HEK293 (cell line): ENCODE results near the gene IGF1R.
A peak's percentile ranks its signal among the peaks of the same experiment; 100 is the strongest.
"Not testable (repeated sequence)": the region's sequence is repeated elsewhere in the genome, so short reads cannot be mapped to it uniquely, and the experiment has no call there.

Source experiments
- CTCF ChIA-PET: fragments of 350-600 bp; formaldehyde crosslinking; extraction: SDS; loops from one replicate; lab custom pipeline; 2021; ENCODE audit warnings: antibody characterized with exemption; lab: Yijun Ruan, JAX
- POLR2A ChIA-PET: fragments of 300-600 bp; formaldehyde crosslinking; extraction: SDS; loops from one replicate; lab custom pipeline; 2020; ENCODE audit warnings: antibody characterized with exemption, inconsistent platforms; lab: Yijun Ruan, JAX
- H3K27ac ChIP-seq: fragments of 200-500 bp; sonication (Bioruptor generic); 2 replicates; pipeline ENCODE4 v1.5.1; 2014; ENCODE audit warnings: low read depth, low read length, control low read depth, inconsistent platforms; ENCODE audit errors: extremely low read depth
- H3K36me3 ChIP-seq, 2 experiments: fragments of 200-500 bp in 1 of 2; sonication (Bioruptor generic) in 1 of 2; 1 replicate in 1 of 2; 2 replicates in 1 of 2; pipeline ENCODE4 v1.5.1; 2014 to 2017; ENCODE audit warnings: inconsistent platforms in 2 of 2, low read length in 2 of 2; ENCODE audit not compliant: control insufficient read depth in 2 of 2, insufficient read depth in 1 of 2
- H3K4me1 ChIP-seq: fragments of 200-500 bp; sonication (Bioruptor generic); 2 replicates; pipeline ENCODE4 v1.5.1; 2014; ENCODE audit warnings: mild to moderate bottlenecking, low read length, inconsistent platforms; ENCODE audit not compliant: control insufficient read depth, insufficient read depth
- H3K4me3 ChIP-seq: 2 replicates; pipeline ENCODE4 v1.5.1; 2011; ENCODE audit warnings: low read depth, mild to moderate bottlenecking, control low read depth, low read length, moderate library complexity
- H3K9me3 ChIP-seq: fragments of 200-500 bp; sonication (Bioruptor generic); 2 replicates; pipeline ENCODE4 v1.5.1; 2014; ENCODE audit warnings: low read depth, low read length, inconsistent platforms; ENCODE audit not compliant: control insufficient read depth, insufficient read depth
- BCL6B ChIP-seq: fragments of 450-650 bp; formaldehyde crosslinking; IDR thresholded peaks from 2 replicates; pipeline ENCODE4 v1.5.1; 2017; ENCODE audit warnings: missing biosample characterization, missing genetic modification characterization
- GLI2 ChIP-seq: fragments of 450-650 bp; formaldehyde crosslinking; IDR thresholded peaks from 2 replicates; pipeline ENCODE4; 2017; ENCODE audit warnings: missing biosample characterization, missing genetic modification characterization, low read depth, borderline replicate concordance
- HOXC10 ChIP-seq: sonication (generic); formaldehyde crosslinking; IDR thresholded peaks from 2 replicates; pipeline ENCODE4 v1.8.1; 2023; ENCODE audit warnings: mild to moderate bottlenecking, missing genetic modification reagents
- HOXD13 ChIP-seq: sonication (generic); formaldehyde crosslinking; IDR thresholded peaks from 2 replicates; pipeline ENCODE4 v1.8.0; 2022; ENCODE audit warnings: missing genetic modification reagents, borderline replicate concordance
- IKZF3 ChIP-seq: fragments of 450-650 bp; IDR thresholded peaks from 2 replicates; pipeline ENCODE4 v1.5.0; 2018; ENCODE audit warnings: missing biosample characterization, mild to moderate bottlenecking, missing genetic modification characterization, moderate library complexity
- PRDM1 ChIP-seq: fragments of 450-650 bp; formaldehyde crosslinking; IDR thresholded peaks from 2 replicates; pipeline ENCODE4; 2016; ENCODE audit warnings: missing biosample characterization, missing genetic modification characterization
- SP7 ChIP-seq: fragments of 450-650 bp; formaldehyde crosslinking; IDR thresholded peaks from 2 replicates; pipeline ENCODE4 v1.5.1; 2016; ENCODE audit warnings: missing biosample characterization, missing genetic modification characterization
- TCF7L2 ChIP-seq: IDR thresholded peaks from 2 replicates; pipeline ENCODE4 v1.6.1; 2011; ENCODE audit warnings: low read depth, mild to moderate bottlenecking, inconsistent platforms, low read length, moderate library complexity, borderline replicate concordance
- ZBTB11 ChIP-seq: fragments of 450-650 bp; formaldehyde crosslinking; conservative IDR thresholded peaks from 2 replicates; pipeline ENCODE4 v1.5.1; 2016; ENCODE audit warnings: low read depth, missing biosample characterization, missing genetic modification characterization
- ZFP3 ChIP-seq: fragments of 450-650 bp; formaldehyde crosslinking; IDR thresholded peaks from 2 replicates; pipeline ENCODE4 v1.5.1; 2016; ENCODE audit warnings: low read depth, missing biosample characterization, missing genetic modification characterization
- ZNF221 ChIP-seq: fragments of 450-650 bp; formaldehyde crosslinking; IDR thresholded peaks from 2 replicates; pipeline ENCODE4 v1.5.1; 2017; ENCODE audit warnings: missing biosample characterization, missing genetic modification characterization, borderline replicate concordance
- ZNF23 ChIP-seq: fragments of 450-650 bp; formaldehyde crosslinking; IDR thresholded peaks from 2 replicates; pipeline ENCODE4 v1.5.1; 2016; ENCODE audit warnings: missing biosample characterization, missing genetic modification characterization, borderline replicate concordance
- ZNF302 ChIP-seq: fragments of 450-650 bp; formaldehyde crosslinking; IDR thresholded peaks from 2 replicates; pipeline ENCODE4 v1.5.1; 2016; ENCODE audit warnings: missing biosample characterization, missing genetic modification characterization, low read depth
- ZNF311 ChIP-seq: fragments of 450-650 bp; formaldehyde crosslinking; IDR thresholded peaks from 2 replicates; pipeline ENCODE4 v1.5.1; 2017; ENCODE audit warnings: missing biosample characterization, missing genetic modification characterization, borderline replicate concordance
- ZNF324 ChIP-seq: fragments of 450-650 bp; formaldehyde crosslinking; IDR thresholded peaks from 2 replicates; pipeline ENCODE4 v1.5.1; 2016; ENCODE audit warnings: missing biosample characterization, missing genetic modification characterization
- ZNF350 ChIP-seq: fragments of 450-650 bp; formaldehyde crosslinking; IDR thresholded peaks from 2 replicates; pipeline ENCODE4 v1.5.0; 2017; ENCODE audit warnings: missing biosample characterization, mild to moderate bottlenecking, missing genetic modification characterization
- ZNF398 ChIP-seq: fragments of 450-650 bp; formaldehyde crosslinking; IDR thresholded peaks from 2 replicates; pipeline ENCODE4 v1.5.1; 2017; ENCODE audit warnings: missing biosample characterization, missing genetic modification characterization
- ZNF473 ChIP-seq: fragments of 450-650 bp; formaldehyde crosslinking; IDR thresholded peaks from 2 replicates; pipeline ENCODE4 v1.5.1; 2017; ENCODE audit warnings: missing biosample characterization, missing genetic modification characterization
- ZNF514 ChIP-seq: fragments of 450-650 bp; formaldehyde crosslinking; IDR thresholded peaks from 2 replicates; pipeline ENCODE4 v1.5.1; 2016; ENCODE audit warnings: missing biosample characterization, missing genetic modification characterization
- ZNF558 ChIP-seq: fragments of 450-650 bp; formaldehyde crosslinking; IDR thresholded peaks from 2 replicates; pipeline ENCODE4 v1.5.1; 2016; ENCODE audit warnings: missing biosample characterization, missing genetic modification characterization
- ZNF747 ChIP-seq: fragments of 450-650 bp; formaldehyde crosslinking; IDR thresholded peaks from 2 replicates; pipeline ENCODE4 v1.5.1; 2016; ENCODE audit warnings: missing biosample characterization, missing genetic modification characterization
- ZNF791 ChIP-seq: fragments of 450-650 bp; formaldehyde crosslinking; IDR thresholded peaks from 2 replicates; pipeline ENCODE4 v1.5.1; 2016; ENCODE audit warnings: missing biosample characterization, missing genetic modification characterization
- ZNF837 ChIP-seq: fragments of 450-650 bp; formaldehyde crosslinking; IDR thresholded peaks from 2 replicates; pipeline ENCODE4 v1.5.1; 2016; ENCODE audit warnings: missing biosample characterization, missing genetic modification characterization
- ZSCAN18 ChIP-seq: fragments of 450-650 bp; formaldehyde crosslinking; IDR thresholded peaks from 2 replicates; pipeline ENCODE4 v1.5.1; 2016; ENCODE audit warnings: missing biosample characterization, missing genetic modification characterization

Gene IGF1R

GRCh38 chr15:98617328-98617980 is 30.9 kb upstream of the IGF1R start:
- Histone ChIP-seq H3K4me3 (no peak overlapping the region), H3K27ac (no peak overlapping the region), H3K4me1 (peaks cover 14% of the 10 kb centered on the region), H3K36me3 (no peaks in the 10 kb centered on the region), H3K9me3 (no peaks in the 10 kb centered on the region)
- TF ChIP-seq ZNF398 (tag by site-specific recombination) = no peak
- TF ChIP-seq ZNF350 = no peak
- no peak for TF ChIP-seq ZNF558
- TF ChIP-seq ZNF324 (tag by site-specific recombination) = no peak
- TF ChIP-seq IKZF3 (tag by site-specific recombination) = no peak
- TF ChIP-seq ZNF747 (tag by site-specific recombination) = no peak
- no peak for TF ChIP-seq ZNF837 (tag by site-specific recombination)
- CTCF ChIA-PET = interaction anchor here (0.6 kb wide), 1 partner anchor 15 kb away, joined by 4 read pairs; no protein-coding TSS in a partner anchor
- POLR2A ChIA-PET = interaction anchor here (0.7 kb wide), 1 partner anchor 30 kb away, joined by 3 read pairs; no protein-coding TSS in a partner anchor

GRCh38 chr15:98618576-98618975 is 29.8 kb upstream of the IGF1R start:
- H3K27ac ChIP-seq, POLR2A ChIA-PET, H3K4me3 ChIP-seq, CTCF ChIA-PET, H3K9me3 ChIP-seq, H3K36me3 ChIP-seq: not testable (repeated sequence)
- H3K4me1 ChIP-seq = peaks cover 14% of the 10 kb centered on the region

- ChIA-PET CTCF (interaction anchor here (0.6 to 1.1 kb wide), 2 partner anchors 26 to 35 kb away, joined by 3 to 6 read pairs; no protein-coding TSS in a partner anchor), POLR2A (no interaction called here)
- H3K27ac ChIP-seq = no peak overlapping the region
- H3K4me3 ChIP-seq = no peak overlapping the region
- H3K9me3 ChIP-seq = no peaks in the 10 kb centered on the region
- no peaks in the 10 kb centered on the region for H3K36me3 ChIP-seq
- H3K4me1 ChIP-seq = peaks cover 14% of the 10 kb centered on the region
- TF ChIP-seq BCL6B (tag by site-specific recombination) = no peak
- TF ChIP-seq ZFP3 (tag by site-specific recombination) = no peak
- no peak for TF ChIP-seq ZNF473 (tag by site-specific recombination)
- no peak for TF ChIP-seq TCF7L2
- no peak for TF ChIP-seq ZNF514
- 0 out of 2 replicates have a peak, but pooled peaks have one; percentile 15 for TF ChIP-seq IKZF3 (tag by site-specific recombination)
- TF ChIP-seq ZNF221 = no peak
- no peak for TF ChIP-seq ZBTB11 (tag by site-specific recombination)
- TF ChIP-seq PRDM1 (tag by site-specific recombination) = peak; percentile 49; the same call in 1 of the 2 replicates
- TF ChIP-seq HOXC10 = no peak
- TF ChIP-seq ZNF23 (tag by site-specific recombination) = no peak
- TF ChIP-seq HOXD13 (CRISPR knock-in tag) = no peak
- TF ChIP-seq ZNF311 = no peak
- no peak for TF ChIP-seq ZNF791 (tag by site-specific recombination)
- no peak for TF ChIP-seq GLI2 (tag by site-specific recombination)
- no peak for TF ChIP-seq SP7
- no peak for TF ChIP-seq ZSCAN18 (tag by site-specific recombination)
- no peak for TF ChIP-seq ZNF302 (tag by site-specific recombination)
Measured at GRCh38 chr15:98620020-98620419, 28.3 kb upstream of the IGF1R start.
